HepG2 (cell line): ENCODE measurements around the gene ZBTB2. TPM values are rescaled to one million over a fixed set of nuclear protein-coding genes. Genes with fewer than 3 reads are reported as not detected.

ENCODE experiments used
- ATAC-seq: fragments of 200-7000 bp; cut with Tn5 transposase; 3 replicates; pipeline ENCODE4 v1.9.1; 2020; ENCODE audit warnings: mild to moderate bottlenecking, moderate library complexity
- BruUV-seq: library from RNA; stranded (reverse); fragments of 400-500 nt; replicated peaks from 2 replicates; lab custom pipeline; 2021; lab: Mats Ljungman, UMichigan
- CTCF ChIA-PET: fragments of 300-600 bp; formaldehyde crosslinking; extraction: SDS; loops from one replicate; lab custom pipeline; 2021; ENCODE audit warnings: low total read pairs, inconsistent platforms, low intra/inter-chr PET ratio; lab: Yijun Ruan, JAX
- POLR2A ChIA-PET: fragments of 350-600 bp; sonication (Branson Sonifier 250); formaldehyde crosslinking; loops from one replicate; lab custom pipeline; 2020; ENCODE audit warnings: antibody characterized with exemption, inconsistent platforms; lab: Yijun Ruan, JAX
- DNase-seq: peaks from one replicate; pipeline ENCODE4 v3.0.0-alpha.2; 2015; ENCODE audit warnings: low spot score
- FAIRE-seq: peaks from 3 replicates; lab custom pipeline; 2011; peaks lifted over from hg19 to GRCh38; lab: Jason Lieb, UNC
- H2AFZ ChIP-seq: one replicate; pipeline ENCODE4 v1.6.1; 2011; ENCODE audit warnings: low read length, inconsistent platforms
- H3K27ac ChIP-seq: fragments of 300-600 bp; 3 replicates; pipeline ENCODE4 v1.8.0; 2011; ENCODE audit warnings: mixed run types, mild to moderate bottlenecking, mixed read lengths, low read length, inconsistent platforms; ENCODE audit not compliant: insufficient read depth; ENCODE audit errors: extremely low read length
- H3K27me3 ChIP-seq, 2 experiments: fragments of 200-600 bp in 1 of 2; 2 replicates in 1 of 2; 3 replicates in 1 of 2; pipeline versions ENCODE4 v1.6.0 to v1.8.0; 2011; ENCODE audit warnings: low read length in 2 of 2, mild to moderate bottlenecking in 2 of 2, moderate library complexity in 2 of 2, inconsistent platforms in 1 of 2; ENCODE audit not compliant: insufficient read depth in 2 of 2, control insufficient read depth in 1 of 2
- H3K36me3 ChIP-seq, 2 experiments: fragments of 200-600 bp in 1 of 2; replicated peaks in 1 of 2; 2 replicates in 1 of 2; 3 replicates in 1 of 2; pipeline versions ENCODE4 v1.5.1 to v1.8.0; 2011; ENCODE audit warnings: low read length in 2 of 2, inconsistent platforms in 1 of 2; ENCODE audit not compliant: insufficient read depth in 2 of 2, control insufficient read depth in 1 of 2
- H3K4me1 ChIP-seq: 2 replicates; pipeline ENCODE4 v1.5.1; 2012; ENCODE audit warnings: low read length, inconsistent platforms; ENCODE audit not compliant: insufficient read depth
- H3K4me2 ChIP-seq: 2 replicates; pipeline ENCODE4 v1.6.0; 2011; ENCODE audit warnings: low read depth, low read length, inconsistent platforms
- H3K4me3 ChIP-seq, 3 experiments: fragments of 200-600 bp in 1 of 3; sonication (generic), shearing (Covaris generic) in 1 of 3; replicated peaks in 1 of 3; 2 replicates each; pipeline ENCODE4 v1.5.1; 2011 to 2016; ENCODE audit warnings: low read length in 3 of 3, inconsistent platforms in 2 of 3, low read depth in 2 of 3, mild to moderate bottlenecking in 2 of 3, control low read depth in 1 of 3, mixed read lengths in 1 of 3; ENCODE audit not compliant: insufficient read depth in 1 of 3
- H3K79me2 ChIP-seq: one replicate; pipeline ENCODE4 v1.6.1; 2011; ENCODE audit warnings: low read length, inconsistent platforms; ENCODE audit not compliant: insufficient read depth
- H3K9ac ChIP-seq: 2 replicates; pipeline ENCODE4 v1.6.0; 2011; ENCODE audit warnings: mild to moderate bottlenecking, low read depth, low read length, inconsistent platforms; ENCODE audit not compliant: insufficient read depth
- H3K9me3 ChIP-seq: 2 replicates; pipeline ENCODE4 v1.5.1; 2012; ENCODE audit warnings: mild to moderate bottlenecking, low read length
- H4K20me1 ChIP-seq: 2 replicates; pipeline ENCODE4 v1.6.0; 2011; ENCODE audit warnings: inconsistent platforms, mild to moderate bottlenecking, low read length, moderate library complexity; ENCODE audit not compliant: insufficient read depth
- DDIT3 ChIP-seq: sonication (generic); formaldehyde crosslinking; IDR thresholded peaks from 2 replicates; pipeline ENCODE4 v1.4.0; 2020; ENCODE audit warnings: mild to moderate bottlenecking, missing genetic modification reagents
- EEA1 ChIP-seq: sonication (generic); formaldehyde crosslinking; IDR thresholded peaks from 2 replicates; pipeline ENCODE4 v1.5.1; 2020; ENCODE audit warnings: mild to moderate bottlenecking, missing genetic modification reagents, borderline replicate concordance
- HOXA3 ChIP-seq: sonication (generic); formaldehyde crosslinking; IDR thresholded peaks from 2 replicates; pipeline ENCODE4 v1.5.0; 2020; ENCODE audit warnings: missing genetic modification reagents
- KLF12 ChIP-seq: sonication (generic); formaldehyde crosslinking; IDR thresholded peaks from 2 replicates; pipeline ENCODE4 v1.4.0; 2020; ENCODE audit warnings: missing genetic modification reagents, borderline replicate concordance
- PRDM15 ChIP-seq: sonication (generic); formaldehyde crosslinking; IDR thresholded peaks from 2 replicates; pipeline ENCODE4 v1.4.0; 2020; ENCODE audit warnings: missing genetic modification reagents
- REXO4 ChIP-seq: sonication (generic); formaldehyde crosslinking; IDR thresholded peaks from 2 replicates; pipeline ENCODE4 v1.8.0; 2022; ENCODE audit warnings: missing genetic modification reagents, mild to moderate bottlenecking, borderline replicate concordance
- SP5 ChIP-seq: IDR thresholded peaks from 2 replicates; pipeline ENCODE4 v1.6.1; 2016; ENCODE audit warnings: low read depth, borderline replicate concordance
- TGIF2 ChIP-seq: IDR thresholded peaks from 2 replicates; pipeline ENCODE4 v1.6.1; 2016; ENCODE audit warnings: control low read depth, missing compliant biosample characterization
- ZBTB42 ChIP-seq: sonication (generic); formaldehyde crosslinking; IDR thresholded peaks from 2 replicates; pipeline ENCODE4 v1.5.0; 2020; ENCODE audit warnings: mild to moderate bottlenecking, missing genetic modification reagents
- ZNF484 ChIP-seq: sonication (generic); formaldehyde crosslinking; IDR thresholded peaks from 2 replicates; pipeline ENCODE4 v1.5.1; 2020; ENCODE audit warnings: mild to moderate bottlenecking, low read depth, missing genetic modification reagents, borderline replicate concordance
- ZNF577 ChIP-seq: sonication (generic); formaldehyde crosslinking; IDR thresholded peaks from 2 replicates; pipeline ENCODE4 v1.4.0; 2020; ENCODE audit warnings: mild to moderate bottlenecking, low read depth, missing genetic modification reagents, borderline replicate concordance
- ZNF782 ChIP-seq: sonication (generic); formaldehyde crosslinking; IDR thresholded peaks from 2 replicates; pipeline ENCODE4 v1.4.0; 2020; ENCODE audit warnings: missing genetic modification reagents, mild to moderate bottlenecking, borderline replicate concordance
- ZUFSP ChIP-seq: sonication (generic); formaldehyde crosslinking; IDR thresholded peaks from 2 replicates; pipeline ENCODE4 v1.9.0; 2021; ENCODE audit warnings: missing genetic modification reagents, mild to moderate bottlenecking, borderline replicate concordance
- WGBS: methylation state at CpG from one replicate; pipeline ENCODE4 v1.1.6; 2017; ENCODE audit warnings: low lambda C conversion rate; 5-methylcytosine and 5-hydroxymethylcytosine counted together
- in situ Hi-C: cut with HindIII; loops from 2 replicates; pipeline ENCODE4 v1.10.0; 2017; ENCODE audit warnings: low pct_unique_long_range_greater_than_20kb; ENCODE audit not compliant: extremely low pct_ligation_motif_present
- intact Hi-C: fragments of 100-400 bp; cut with micrococcal nuclease; formaldehyde crosslinking; loops from one replicate; pipeline ENCODE4 v1.10.0; 2022; ENCODE audit not compliant: unreplicated experiment
- polyA plus RNA-seq, 8 experiments: library from polyadenylated mRNA; depleted of rRNA in 3 of 8; stranded (reverse) in 7 of 8; unstranded in 1 of 8; fragments of >200 nt; fragmentation: Illumina TruSeq in 4 of 8; extraction: Trizol in 4 of 8; gene quantifications; 2 replicates each; pipeline versions ENCODE4 v1.2.1 to v1.2.3, GENCODE V29; 2011 to 2016; ENCODE audit warnings: low read depth in 4 of 8, missing spikeins in 1 of 8, mixed read lengths in 1 of 8; ENCODE audit not compliant: insufficient read depth in 1 of 8
- total RNA-seq, 5 experiments: library from RNA; depleted of rRNA; stranded (reverse); fragments of >200 nt; fragmentation: Illumina TruSeq; extraction: Trizol; gene quantifications; 2 replicates each; pipeline ENCODE4 v1.2.3, GENCODE V29; 2016; ENCODE audit warnings: low read depth in 1 of 5

Gene ZBTB2
- total and polyA plus RNA-seq, 2 of the 13 experiments (the other 11 are each of a cell fraction or from before 2014, with no cell fraction given): 15.4 to 22.8 TPM

- Histone ChIP-seq H2AFZ (no peak overlapping the region), H3K79me2 (no peaks in the 10 kb centered on the region), H3K27ac (no peak overlapping the region), H3K4me3 (no peak overlapping the region), H3K9me3 (no peaks in the 10 kb centered on the region), H3K9ac (no peak overlapping the region), H3K4me2 (no peak overlapping the region), H3K36me3 (peaks cover 20 to 24% of the 10 kb centered on the region in 2 experiments), H4K20me1 (no peaks in the 10 kb centered on the region), H3K27me3 (no peaks in the 10 kb centered on the region), H3K4me1 (peaks cover 15% of the 10 kb centered on the region; the same call in 1 of the 2 replicates)
- TF ChIP-seq ZNF782 (CRISPR knock-in tag) (no peak), DDIT3 (CRISPR knock-in tag) (no peak), ZUFSP (CRISPR knock-in tag) (no peak), ZBTB42 (CRISPR knock-in tag) (no peak), HOXA3 (no peak), EEA1 (CRISPR knock-in tag) (no peak), ZNF484 (CRISPR knock-in tag) (no peak), TGIF2 (CRISPR knock-in tag) (no peak), REXO4 (CRISPR knock-in tag) (no peak), KLF12 (CRISPR knock-in tag) (no peak), PRDM15 (CRISPR knock-in tag) (no peak), SP5 (CRISPR knock-in tag) (no peak), ZNF577 (CRISPR knock-in tag) (no peak)
- BruUV-seq: no TSS peak
- no peak for ATAC-seq
- ChIA-PET POLR2A (no interaction called here), CTCF (no interaction called here)
- in situ Hi-C loops (no loop called here), intact Hi-C loops (no loop called here)
- no peak for FAIRE-seq
- 97% methylated on average over 6 of the region's 6 CpGs for WGBS
- DNase-seq: no peak
Observed at GRCh38 chr6:151365233-151365632, 26.1 kb downstream of the ZBTB2 start.
